HepG2 (cell line): ENCODE data around the gene CAPS. TPM values are rescaled to one million over a fixed set of nuclear protein-coding genes. Genes with fewer than 3 reads are reported as not detected.

ENCODE experiments used
- ATAC-seq: fragments of 200-7000 bp; cut with Tn5 transposase; 3 replicates; pipeline ENCODE4 v1.9.1; 2020; ENCODE audit warnings: mild to moderate bottlenecking, moderate library complexity
- BruUV-seq: library from RNA; stranded (reverse); fragments of 400-500 nt; replicated peaks from 2 replicates; lab custom pipeline; 2021; lab: Mats Ljungman, UMichigan
- CTCF ChIA-PET: fragments of 300-600 bp; formaldehyde crosslinking; extraction: SDS; loops from one replicate; lab custom pipeline; 2021; ENCODE audit warnings: low total read pairs, inconsistent platforms, low intra/inter-chr PET ratio; lab: Yijun Ruan, JAX
- POLR2A ChIA-PET: fragments of 350-600 bp; sonication (Branson Sonifier 250); formaldehyde crosslinking; loops from one replicate; lab custom pipeline; 2020; ENCODE audit warnings: antibody characterized with exemption, inconsistent platforms; lab: Yijun Ruan, JAX
- DNase-seq: peaks from one replicate; pipeline ENCODE4 v3.0.0-alpha.2; 2015; ENCODE audit warnings: low spot score
- FAIRE-seq: peaks from 3 replicates; lab custom pipeline; 2011; peaks lifted over from hg19 to GRCh38; lab: Jason Lieb, UNC
- H2AFZ ChIP-seq: one replicate; pipeline ENCODE4 v1.6.1; 2011; ENCODE audit warnings: low read length, inconsistent platforms
- H3K27ac ChIP-seq: fragments of 300-600 bp; 3 replicates; pipeline ENCODE4 v1.8.0; 2011; ENCODE audit warnings: mixed run types, mild to moderate bottlenecking, mixed read lengths, low read length, inconsistent platforms; ENCODE audit not compliant: insufficient read depth; ENCODE audit errors: extremely low read length
- H3K27me3 ChIP-seq, 2 experiments: fragments of 200-600 bp in 1 of 2; 2 replicates in 1 of 2; 3 replicates in 1 of 2; pipeline versions ENCODE4 v1.6.0 to v1.8.0; 2011; ENCODE audit warnings: low read length in 2 of 2, mild to moderate bottlenecking in 2 of 2, moderate library complexity in 2 of 2, inconsistent platforms in 1 of 2; ENCODE audit not compliant: insufficient read depth in 2 of 2, control insufficient read depth in 1 of 2
- H3K36me3 ChIP-seq, 2 experiments: fragments of 200-600 bp in 1 of 2; replicated peaks in 1 of 2; 2 replicates in 1 of 2; 3 replicates in 1 of 2; pipeline versions ENCODE4 v1.5.1 to v1.8.0; 2011; ENCODE audit warnings: low read length in 2 of 2, inconsistent platforms in 1 of 2; ENCODE audit not compliant: insufficient read depth in 2 of 2, control insufficient read depth in 1 of 2
- H3K4me1 ChIP-seq: 2 replicates; pipeline ENCODE4 v1.5.1; 2012; ENCODE audit warnings: low read length, inconsistent platforms; ENCODE audit not compliant: insufficient read depth
- H3K4me2 ChIP-seq: 2 replicates; pipeline ENCODE4 v1.6.0; 2011; ENCODE audit warnings: low read depth, low read length, inconsistent platforms
- H3K4me3 ChIP-seq, 3 experiments: fragments of 200-600 bp in 1 of 3; sonication (generic), shearing (Covaris generic) in 1 of 3; replicated peaks in 1 of 3; 2 replicates each; pipeline ENCODE4 v1.5.1; 2011 to 2016; ENCODE audit warnings: low read length in 3 of 3, inconsistent platforms in 2 of 3, low read depth in 2 of 3, mild to moderate bottlenecking in 2 of 3, control low read depth in 1 of 3, mixed read lengths in 1 of 3; ENCODE audit not compliant: insufficient read depth in 1 of 3
- H3K79me2 ChIP-seq: one replicate; pipeline ENCODE4 v1.6.1; 2011; ENCODE audit warnings: low read length, inconsistent platforms; ENCODE audit not compliant: insufficient read depth
- H3K9ac ChIP-seq: 2 replicates; pipeline ENCODE4 v1.6.0; 2011; ENCODE audit warnings: mild to moderate bottlenecking, low read depth, low read length, inconsistent platforms; ENCODE audit not compliant: insufficient read depth
- H3K9me3 ChIP-seq: 2 replicates; pipeline ENCODE4 v1.5.1; 2012; ENCODE audit warnings: mild to moderate bottlenecking, low read length
- H4K20me1 ChIP-seq: 2 replicates; pipeline ENCODE4 v1.6.0; 2011; ENCODE audit warnings: inconsistent platforms, mild to moderate bottlenecking, low read length, moderate library complexity; ENCODE audit not compliant: insufficient read depth
- AGO2 ChIP-seq: fragments of 200-400 bp; formaldehyde crosslinking; optimal IDR thresholded peaks from 2 replicates; pipeline ENCODE3; 2017; ENCODE audit warnings: mild to moderate bottlenecking, low read depth, low read length, moderate library complexity
- CHD2 ChIP-seq: IDR thresholded peaks from 2 replicates; pipeline ENCODE4 v1.6.1; 2011; ENCODE audit warnings: low read depth, low read length, improper control_type of control experiment
- NR2F6 ChIP-seq, 2 experiments: IDR thresholded peaks; 2 replicates each; pipeline ENCODE4 v1.6.1; 2016; ENCODE audit warnings: antibody characterized with exemption in 1 of 2, mild to moderate bottlenecking in 1 of 2
- RBFOX2 ChIP-seq: fragments of 200-400 bp; formaldehyde crosslinking; IDR thresholded peaks from 2 replicates; pipeline ENCODE4 v1.6.1; 2017; ENCODE audit warnings: low read depth, mild to moderate bottlenecking, low read length
- ZNF17 ChIP-seq: sonication (generic); formaldehyde crosslinking; IDR thresholded peaks from 2 replicates; pipeline ENCODE4 v1.5.0; 2020; ENCODE audit warnings: mild to moderate bottlenecking, missing genetic modification reagents
- WGBS: methylation state at CpG from one replicate; pipeline ENCODE4 v1.1.6; 2017; ENCODE audit warnings: low lambda C conversion rate; 5-methylcytosine and 5-hydroxymethylcytosine counted together
- in situ Hi-C: cut with HindIII; loops from 2 replicates; pipeline ENCODE4 v1.10.0; 2017; ENCODE audit warnings: low pct_unique_long_range_greater_than_20kb; ENCODE audit not compliant: extremely low pct_ligation_motif_present
- intact Hi-C: fragments of 100-400 bp; cut with micrococcal nuclease; formaldehyde crosslinking; loops from one replicate; pipeline ENCODE4 v1.10.0; 2022; ENCODE audit not compliant: unreplicated experiment
- polyA plus RNA-seq, 8 experiments: library from polyadenylated mRNA; depleted of rRNA in 3 of 8; stranded (reverse) in 7 of 8; unstranded in 1 of 8; fragments of >200 nt; fragmentation: Illumina TruSeq in 4 of 8; extraction: Trizol in 4 of 8; gene quantifications; 2 replicates each; pipeline versions ENCODE4 v1.2.1 to v1.2.3, GENCODE V29; 2011 to 2016; ENCODE audit warnings: low read depth in 4 of 8, missing spikeins in 1 of 8, mixed read lengths in 1 of 8; ENCODE audit not compliant: insufficient read depth in 1 of 8
- total RNA-seq, 5 experiments: library from RNA; depleted of rRNA; stranded (reverse); fragments of >200 nt; fragmentation: Illumina TruSeq; extraction: Trizol; gene quantifications; 2 replicates each; pipeline ENCODE4 v1.2.3, GENCODE V29; 2016; ENCODE audit warnings: low read depth in 1 of 5

CAPS gene
- total and polyA plus RNA-seq, 2 of the 13 experiments (the other 11 are each of a cell fraction or from before 2014, with no cell fraction given), result 3.1 TPM

GRCh38 chr19:5894704-5895349, 19.2 kb upstream of the CAPS start:
- no peak overlapping the region for H2AFZ ChIP-seq
- H3K4me2 ChIP-seq, result no peak overlapping the region
- TF ChIP-seq ZNF17 (no peak), AGO2 (peak; percentile 19)
- 0 out of 2 replicates have a peak, but pooled peaks cover 1% of the 10 kb centered on the region for H4K20me1 ChIP-seq
- ChIA-PET POLR2A (interaction anchor here (1.5 kb wide), 1 partner anchor 9 kb away, joined by 7 read pairs; the partner anchor contains the start of gene NDUFA11), CTCF (no interaction called here)
- DNase-seq (no peak), ATAC-seq (no peak), FAIRE-seq (no peak)
- H3K36me3 ChIP-seq, result peaks cover 7 to 35% of the 10 kb centered on the region in 2 experiments; a peak in 4 of 5 replicates
- BruUV-seq, result no TSS peak
- no peaks in the 10 kb centered on the region for H3K27me3 ChIP-seq
- intact Hi-C loops (no loop called here), in situ Hi-C loops (loop anchor here (5.0 kb wide), 2 partner anchors 58 to 88 kb away; partner anchors contain the start of genes FUT6 and NRTN)
- no peak overlapping the region for H3K27ac ChIP-seq
- H3K9me3 ChIP-seq, result no peaks in the 10 kb centered on the region
- H3K4me3 ChIP-seq, result no peak overlapping the region
- peaks cover 35% of the 10 kb centered on the region for H3K4me1 ChIP-seq
- WGBS, result 95% methylated on average over 11 of the region's 28 CpGs
- peaks cover 9% of the 10 kb centered on the region for H3K79me2 ChIP-seq
- H3K9ac ChIP-seq, result no peak overlapping the region

- Histone ChIP-seq H3K4me1 (peaks cover 35% of the 10 kb centered on the region), H3K79me2 (peaks cover 15% of the 10 kb centered on the region), H3K9me3 (no peaks in the 10 kb centered on the region), H3K9ac (no peak overlapping the region), H4K20me1 (0 out of 2 replicates have a peak, but pooled peaks cover 7% of the 10 kb centered on the region), H3K27me3 (no peaks in the 10 kb centered on the region), H3K36me3 (peaks cover 7 to 37% of the 10 kb centered on the region in 2 experiments; a peak in 4 of 5 replicates), H3K4me2 (no peak overlapping the region), H2AFZ (no peak overlapping the region), H3K4me3 (no peak overlapping the region), H3K27ac (no peak overlapping the region)
- intact Hi-C loops, result no loop called here
- no CpG with 5 or more reads among the region's 15 CpGs for WGBS
- CTCF ChIA-PET, result no interaction called here
- POLR2A ChIA-PET, result interaction anchor here (0.6 to 1.5 kb wide), 2 partner anchors 8 to 112 kb away, joined by 3 to 7 read pairs; partner anchors contain the start of gene NDUFA11
- ATAC-seq, result no peak
- no TSS peak for BruUV-seq
- no peak for TF ChIP-seq NR2F6 (IDR thresholded peaks at IDR 0.05)
- no peak for TF ChIP-seq NR2F6 (CRISPR knock-in tag; IDR thresholded peaks at IDR 0.05)
- TF ChIP-seq AGO2, result peak; percentile 53
- no peak for TF ChIP-seq CHD2
- TF ChIP-seq RBFOX2, result peak; percentile 68; the same call in 1 of the 2 replicates
- no peak for DNase-seq
- FAIRE-seq, result no peak
- in situ Hi-C loops, result no loop called here
Observed at GRCh38 chr19:5895409-5895808, 18.6 kb upstream of the CAPS start.
